Fibroblast of skin of right biceps (primary cell): ENCODE measurements around the gene APLF.
"Not testable (repeated sequence)": the region's sequence is repeated elsewhere in the genome, so short reads cannot be mapped to it uniquely, and the experiment has no call there.

Experiments
- DNase-seq: peaks from one replicate; pipeline ENCODE4 v3.0.0-alpha.2; 2013

The APLF gene

GRCh38 chr2:68476454-68476853, 9.1 kb downstream of the APLF start:
- DNase-seq, result no peak

- no peak for DNase-seq
Measured at GRCh38 chr2:68478688-68479087, 11.3 kb downstream of the APLF start.

GRCh38 chr2:68482296-68482820, 15.0 kb downstream of the APLF start:
- no peak for DNase-seq

GRCh38 chr2:68483011-68483410, 15.6 kb downstream of the APLF start:
- no peak for DNase-seq

- DNase-seq, result peak; percentile 29
Measured at GRCh38 chr2:68487773-68488355, 20.5 kb downstream of the APLF start.

- DNase-seq, result not testable (repeated sequence)
Measured at GRCh38 chr2:68488605-68489004, 21.2 kb downstream of the APLF start.

GRCh38 chr2:68489282-68489681, 21.9 kb downstream of the APLF start:
- DNase-seq, result no peak

GRCh38 chr2:68491582-68491981, 24.2 kb downstream of the APLF start:
- no peak for DNase-seq

- no peak for DNase-seq
Measured at GRCh38 chr2:68499133-68499532, 31.7 kb downstream of the APLF start.

GRCh38 chr2:68500649-68501048, 33.3 kb downstream of the APLF start:
- no peak for DNase-seq

GRCh38 chr2:68501768-68502167, 34.4 kb downstream of the APLF start:
- DNase-seq, result no peak

GRCh38 chr2:68505603-68506159, 38.3 kb downstream of the APLF start:
- no peak for DNase-seq

- no peak for DNase-seq
Measured at GRCh38 chr2:68506170-68506569, 38.8 kb downstream of the APLF start.

- no peak for DNase-seq
Measured at GRCh38 chr2:68512326-68512725, 44.9 kb downstream of the APLF start.

- no peak for DNase-seq
Measured at GRCh38 chr2:68512966-68513365, 45.6 kb downstream of the APLF start.

- DNase-seq, result no peak
Measured at GRCh38 chr2:68514316-68514929, 47.0 kb downstream of the APLF start.

GRCh38 chr2:68516051-68516955, 48.9 kb downstream of the APLF start:
- DNase-seq, result no peak

GRCh38 chr2:68519236-68519635, 51.9 kb downstream of the APLF start:
- no peak for DNase-seq

GRCh38 chr2:68521037-68521436, 53.7 kb downstream of the APLF start:
- DNase-seq, result no peak

GRCh38 chr2:68526943-68527342, 59.6 kb downstream of the APLF start:
- not testable (repeated sequence) for DNase-seq

- DNase-seq, result not testable (repeated sequence)
Measured at GRCh38 chr2:68527343-68528081, 60.1 kb downstream of the APLF start.

- not testable (repeated sequence) for DNase-seq
Measured at GRCh38 chr2:68529156-68529555, 61.8 kb downstream of the APLF start.

GRCh38 chr2:68529651-68530050, 62.3 kb downstream of the APLF start:
- not testable (repeated sequence) for DNase-seq
